ENCODE results near the gene NOL11.
A peak's percentile ranks its signal among the peaks of the same experiment; 100 is the strongest.
"Not testable (repeated sequence)": the region's sequence is repeated elsewhere in the genome, so short reads cannot be mapped to it uniquely, and the experiment has no call there.

The NOL11 gene

GRCh38 chr17:67751101-67752074 lies 33.7 kb downstream of the NOL11 start:
- peaks cover 27% of the 10 kb centered on the region for H3K36me3 Mint-ChIP-seq (ENCODE audit: insufficient read depth)
- ATAC-seq (replicated peaks) (no peak), DNase-seq (no peak)
- H3K27me3 Mint-ChIP-seq: no peaks in the 10 kb centered on the region
- H3K9me3 Mint-ChIP-seq: no peaks in the 10 kb centered on the region
- H3K4me3 Mint-ChIP-seq: no peak overlapping the region
- peaks cover 3% of the 10 kb centered on the region in 2 donors for H3K4me1 Mint-ChIP-seq (ENCODE audit: low read depth in 2 of 2)
- H3K27ac Mint-ChIP-seq: peak overlapping the region in 1 of 2 donors; percentile 44

- H3K9me3 Mint-ChIP-seq; H3K4me3 Mint-ChIP-seq; H3K27me3 Mint-ChIP-seq; H3K27ac Mint-ChIP-seq; ATAC-seq (replicated peaks); H3K4me1 Mint-ChIP-seq (ENCODE audit: low read depth in 2 of 2); DNase-seq: not testable (repeated sequence)
- peaks cover 22% of the 10 kb centered on the region for H3K36me3 Mint-ChIP-seq (ENCODE audit: insufficient read depth)
Measured at GRCh38 chr17:67752160-67752559, 34.4 kb downstream of the NOL11 start.

- Mint-ChIP-seq H3K36me3 (ENCODE audit: insufficient read depth) (peaks cover 17% of the 10 kb centered on the region), H3K4me3 (no peak overlapping the region), H3K27me3 (no peaks in the 10 kb centered on the region), H3K4me1 (ENCODE audit: low read depth in 2 of 2) (peaks cover 3% of the 10 kb centered on the region in 2 donors), H3K9me3 (no peaks in the 10 kb centered on the region), H3K27ac (no peak overlapping the region)
- ATAC-seq (replicated peaks) (no peak), DNase-seq (no peak)
Measured at GRCh38 chr17:67753026-67753425, 35.3 kb downstream of the NOL11 start.

GRCh38 chr17:67754001-67754400 lies 36.3 kb downstream of the NOL11 start:
- Mint-ChIP-seq H3K36me3 (ENCODE audit: insufficient read depth) (peaks cover 11% of the 10 kb centered on the region), H3K4me1 (ENCODE audit: low read depth in 2 of 2) (peaks cover 3% of the 10 kb centered on the region in 2 donors), H3K27me3 (no peaks in the 10 kb centered on the region), H3K4me3 (no peak overlapping the region), H3K9me3 (no peaks in the 10 kb centered on the region), H3K27ac (peak overlapping the region in 1 of 2 donors; percentile 29)
- ATAC-seq (replicated peaks) (no peak), DNase-seq (no peak)

- H3K9me3 Mint-ChIP-seq; DNase-seq; H3K36me3 Mint-ChIP-seq (ENCODE audit: insufficient read depth); ATAC-seq (replicated peaks); H3K27me3 Mint-ChIP-seq; H3K4me1 Mint-ChIP-seq (ENCODE audit: low read depth in 2 of 2); H3K4me3 Mint-ChIP-seq: not testable (repeated sequence)
- H3K27ac Mint-ChIP-seq: peak overlapping the region in 1 of 2 donors; percentile 29
Measured at GRCh38 chr17:67754686-67755085, 37.0 kb downstream of the NOL11 start.

- not testable (repeated sequence) for H3K36me3 Mint-ChIP-seq (ENCODE audit: insufficient read depth); H3K9me3 Mint-ChIP-seq; H3K27me3 Mint-ChIP-seq; DNase-seq; H3K27ac Mint-ChIP-seq; ATAC-seq (replicated peaks); H3K4me3 Mint-ChIP-seq; H3K4me1 Mint-ChIP-seq (ENCODE audit: low read depth in 2 of 2)
Measured at GRCh38 chr17:67756766-67757165, 39.0 kb downstream of the NOL11 start.

GRCh38 chr17:67759355-67760171 lies 41.8 kb downstream of the NOL11 start:
- H3K27me3 Mint-ChIP-seq: no peaks in the 10 kb centered on the region
- no peak for DNase-seq
- no peak for ATAC-seq (replicated peaks)
- H3K36me3 Mint-ChIP-seq (ENCODE audit: insufficient read depth): peaks cover 3% of the 10 kb centered on the region
- H3K9me3 Mint-ChIP-seq: no peaks in the 10 kb centered on the region
- no peak overlapping the region for H3K4me3 Mint-ChIP-seq
- peaks cover 3% of the 10 kb centered on the region in 2 donors for H3K4me1 Mint-ChIP-seq (ENCODE audit: low read depth in 2 of 2)
- H3K27ac Mint-ChIP-seq: no peak overlapping the region

GRCh38 chr17:67765623-67766022 lies 47.9 kb downstream of the NOL11 start:
- Mint-ChIP-seq H3K27ac (no peak overlapping the region), H3K36me3 (ENCODE audit: insufficient read depth) (peaks cover 6% of the 10 kb centered on the region), H3K4me1 (ENCODE audit: low read depth in 2 of 2) (no peaks in the 10 kb centered on the region), H3K9me3 (no peaks in the 10 kb centered on the region), H3K27me3 (no peaks in the 10 kb centered on the region), H3K4me3 (no peak overlapping the region)
- DNase-seq (no peak), ATAC-seq (replicated peaks) (no peak)

- ATAC-seq (replicated peaks) (no peak), DNase-seq (no peak)
- Mint-ChIP-seq H3K4me3 (no peak overlapping the region), H3K27me3 (peaks cover 6 to 9% of the 10 kb centered on the region in 2 donors), H3K36me3 (ENCODE audit: insufficient read depth) (peaks cover 6% of the 10 kb centered on the region), H3K27ac (no peak overlapping the region), H3K4me1 (ENCODE audit: low read depth in 2 of 2) (no peaks in the 10 kb centered on the region), H3K9me3 (no peaks in the 10 kb centered on the region)
Measured at GRCh38 chr17:67769231-67769630, 51.5 kb downstream of the NOL11 start.

GRCh38 chr17:67770539-67770938 lies 52.8 kb downstream of the NOL11 start:
- Mint-ChIP-seq H3K27me3 (peaks cover 9 to 11% of the 10 kb centered on the region in 2 donors), H3K9me3 (no peaks in the 10 kb centered on the region), H3K4me3 (no peak overlapping the region), H3K4me1 (ENCODE audit: low read depth in 2 of 2) (no peaks in the 10 kb centered on the region), H3K36me3 (ENCODE audit: insufficient read depth) (peaks cover 6% of the 10 kb centered on the region), H3K27ac (peak overlapping the region in 1 of 2 donors; percentile 47)
- DNase-seq (no peak), ATAC-seq (replicated peaks) (no peak)

- ATAC-seq (replicated peaks): no peak
- no peak for DNase-seq
- Mint-ChIP-seq H3K4me1 (ENCODE audit: low read depth in 2 of 2) (no peaks in the 10 kb centered on the region), H3K36me3 (ENCODE audit: insufficient read depth) (peaks cover 4% of the 10 kb centered on the region), H3K4me3 (no peak overlapping the region), H3K27me3 (peaks cover 9 to 11% of the 10 kb centered on the region in 2 donors), H3K9me3 (no peaks in the 10 kb centered on the region), H3K27ac (no peak overlapping the region)
Measured at GRCh38 chr17:67772679-67773078, 54.9 kb downstream of the NOL11 start.

GRCh38 chr17:67773246-67773645 lies 55.5 kb downstream of the NOL11 start:
- DNase-seq (no peak), ATAC-seq (replicated peaks) (no peak)
- H3K36me3 Mint-ChIP-seq (ENCODE audit: insufficient read depth): no peaks in the 10 kb centered on the region
- H3K4me3 Mint-ChIP-seq: no peak overlapping the region
- H3K27me3 Mint-ChIP-seq: peaks cover 9 to 11% of the 10 kb centered on the region in 2 donors
- no peaks in the 10 kb centered on the region for H3K4me1 Mint-ChIP-seq (ENCODE audit: low read depth in 2 of 2)
- H3K9me3 Mint-ChIP-seq: no peaks in the 10 kb centered on the region
- no peak overlapping the region for H3K27ac Mint-ChIP-seq

GRCh38 chr17:67779098-67779672 lies 61.4 kb downstream of the NOL11 start:
- no peaks in the 10 kb centered on the region for H3K4me1 Mint-ChIP-seq (ENCODE audit: low read depth in 2 of 2)
- DNase-seq: peak in 1 of 3 experiments; percentile 5
- no peaks in the 10 kb centered on the region for H3K36me3 Mint-ChIP-seq (ENCODE audit: insufficient read depth)
- no peaks in the 10 kb centered on the region for H3K9me3 Mint-ChIP-seq
- H3K27ac Mint-ChIP-seq: no peak overlapping the region
- H3K4me3 Mint-ChIP-seq: no peak overlapping the region
- peaks cover 0 to 4% of the 10 kb centered on the region in 2 donors for H3K27me3 Mint-ChIP-seq
- ATAC-seq (replicated peaks): no peak
